SK-N-SH (cell line): ENCODE results near the gene BRD3. TPM values are rescaled to one million over a fixed set of nuclear protein-coding genes. Genes with fewer than 3 reads are reported as not detected.

Experiments
- CTCF ChIA-PET: fragments of 300-600, 350-600 bp; formaldehyde crosslinking; extraction: SDS; loops from one replicate; lab custom pipeline; 2021; lab: Yijun Ruan, JAX
- POLR2A ChIA-PET: fragments of 350-600 bp; sonication (Branson Sonifier 250); formaldehyde crosslinking; extraction: SDS; loops from one replicate; lab custom pipeline; 2020; ENCODE audit warnings: antibody characterized with exemption, inconsistent platforms; lab: Yijun Ruan, JAX
- DNase-seq: peaks from one replicate; pipeline ENCODE4 v3.0.0; 2012
- H2AFZ ChIP-seq: fragments of 200-600 bp; sonication (generic); 2 replicates; pipeline ENCODE4 v1.8.1; 2016; ENCODE audit warnings: antibody characterized with exemption, mild to moderate bottlenecking, low read depth
- H3F3A ChIP-seq: fragments of 200-600 bp; sonication (generic); replicated peaks from 2 replicates; pipeline ENCODE3; 2016; ENCODE audit warnings: antibody characterized with exemption, mild to moderate bottlenecking; ENCODE audit not compliant: insufficient read depth
- H3K27ac ChIP-seq, 2 experiments: fragments of 200-500 bp in 1 of 2; fragments of 200-600 bp in 1 of 2; sonication (Bioruptor generic) in 1 of 2; sonication (generic), shearing (Covaris generic) in 1 of 2; 2 replicates each; pipeline versions ENCODE4 v1.5.1 to v1.6.1; 2014 to 2016; ENCODE audit warnings: low read depth in 2 of 2, inconsistent platforms in 1 of 2, low read length in 1 of 2, mild to moderate bottlenecking in 1 of 2, mixed read lengths in 1 of 2
- H3K27me3 ChIP-seq: fragments of 200-600 bp; sonication (generic), shearing (Covaris generic); 2 replicates; pipeline ENCODE4 v1.6.1; 2016; ENCODE audit warnings: mixed run types; ENCODE audit not compliant: insufficient read depth
- H3K36me3 ChIP-seq, 2 experiments: fragments of 200-500 bp in 1 of 2; fragments of 200-600 bp in 1 of 2; sonication (Bioruptor generic) in 1 of 2; sonication (generic) in 1 of 2; replicated peaks in 1 of 2; 2 replicates each; pipeline versions ENCODE3 to v1.5.1; 2014 to 2016; ENCODE audit warnings: low read length in 1 of 2, mild to moderate bottlenecking in 1 of 2; ENCODE audit not compliant: insufficient read depth in 2 of 2, control insufficient read depth in 1 of 2
- H3K4me1 ChIP-seq, 2 experiments: fragments of 200-500 bp in 1 of 2; fragments of 200-600 bp in 1 of 2; sonication (Bioruptor generic) in 1 of 2; sonication (generic), shearing (Covaris generic) in 1 of 2; 2 replicates each; pipeline versions ENCODE4 v1.5.1 to v1.6.1; 2014 to 2016; ENCODE audit warnings: low read depth in 1 of 2, low read length in 1 of 2, mixed run types in 1 of 2; ENCODE audit not compliant: insufficient read depth in 2 of 2, control insufficient read depth in 1 of 2
- H3K4me2 ChIP-seq: fragments of 200-600 bp; sonication (generic), shearing (Covaris generic); 2 replicates; pipeline ENCODE4 v1.6.1; 2017; ENCODE audit warnings: mixed run types
- H3K4me3 ChIP-seq, 2 experiments: fragments of 200-500 bp in 1 of 2; fragments of 200-600 bp in 1 of 2; sonication (Bioruptor generic) in 1 of 2; sonication (generic), shearing (Covaris generic) in 1 of 2; 2 replicates each; pipeline versions ENCODE4 v1.5.1 to v1.8.1; 2014 to 2016; ENCODE audit warnings: low read depth in 2 of 2, inconsistent platforms in 1 of 2, low read length in 1 of 2, mild to moderate bottlenecking in 1 of 2, mixed read lengths in 1 of 2, moderate library complexity in 1 of 2
- H3K79me2 ChIP-seq: fragments of 200-600 bp; sonication (generic); 2 replicates; pipeline ENCODE4 v1.8.1; 2017; ENCODE audit warnings: mild to moderate bottlenecking; ENCODE audit not compliant: insufficient read depth
- H3K9ac ChIP-seq: fragments of 200-600 bp; sonication (generic); 2 replicates; pipeline ENCODE4 v1.6.1; 2017; ENCODE audit warnings: mixed run types
- H3K9me2 ChIP-seq: fragments of 200-600 bp; sonication (generic); 2 replicates; pipeline ENCODE4 v1.6.1; 2017; ENCODE audit warnings: mixed run types
- H3K9me3 ChIP-seq: fragments of 200-600 bp; sonication (generic); 2 replicates; pipeline ENCODE4 v1.6.1; 2017; ENCODE audit warnings: mixed run types, mild to moderate bottlenecking, moderate library complexity
- H4K20me1 ChIP-seq: fragments of 200-600 bp; sonication (generic); 2 replicates; pipeline ENCODE4 v1.6.1; 2017; ENCODE audit warnings: mild to moderate bottlenecking, mixed run types; ENCODE audit not compliant: insufficient read depth
- CHD2 ChIP-seq: fragments of 150-350 bp; IDR thresholded peaks from 2 replicates; pipeline ENCODE4 v1.6.1; 2018; ENCODE audit warnings: low read length; ENCODE audit not compliant: partially characterized antibody
- ELF1 ChIP-seq: IDR thresholded peaks from 2 replicates; pipeline ENCODE4 v1.4.0; 2012
- EP300 ChIP-seq, 2 experiments: IDR thresholded peaks; 2 replicates each; pipeline versions ENCODE4 v1.4.0 to v1.6.1; 2012; ENCODE audit warnings: borderline replicate concordance in 1 of 2, low read depth in 1 of 2, low read length in 1 of 2
- GABPA ChIP-seq: IDR thresholded peaks from 2 replicates; pipeline ENCODE4 v1.4.0; 2012; ENCODE audit warnings: low read depth, mild to moderate bottlenecking
- GATA2 ChIP-seq: sonication (generic); formaldehyde crosslinking; IDR thresholded peaks from 2 replicates; pipeline ENCODE4 v1.5.0; 2020; ENCODE audit warnings: mild to moderate bottlenecking, missing genetic modification reagents
- IRF3 ChIP-seq: fragments of 150-350 bp; IDR thresholded peaks from 2 replicates; pipeline ENCODE4 v1.6.1; 2016; ENCODE audit warnings: mild to moderate bottlenecking, low read depth, low read length
- MAX ChIP-seq: IDR thresholded peaks from 2 replicates; pipeline ENCODE4 v1.4.0; 2012; ENCODE audit warnings: low read depth
- MXI1 ChIP-seq: IDR thresholded peaks from 2 replicates; pipeline ENCODE4 v1.6.1; 2012; ENCODE audit warnings: mild to moderate bottlenecking, low read depth, low read length, improper control_type of control experiment
- REST ChIP-seq: IDR thresholded peaks from 2 replicates; pipeline ENCODE4 v1.6.1; 2012; ENCODE audit warnings: mild to moderate bottlenecking, low read depth, low read length, moderate library complexity
- SMC3 ChIP-seq: IDR thresholded peaks from 2 replicates; pipeline ENCODE4 v1.6.1; 2012; ENCODE audit warnings: low read depth, low read length, improper control_type of control experiment
- WGBS: methylation state at CpG from one replicate; pipeline ENCODE4 v1.1.6; 2017; ENCODE audit warnings: low lambda C conversion rate; 5-methylcytosine and 5-hydroxymethylcytosine counted together
- polyA plus RNA-seq, 3 experiments: library from polyadenylated mRNA; depleted of rRNA; stranded (reverse); fragments of >200 nt; gene quantifications; 2 replicates each; pipeline ENCODE4 v1.2.3, GENCODE V29; 2012

Gene BRD3
- polyA plus RNA-seq, 1 of the 3 experiments (the other 2 are of a cell fraction) = 11.4 TPM

GRCh38 chr9:134029248-134030226, 38.3 kb downstream of the BRD3 start:
- Histone ChIP-seq H3K79me2 (peaks cover 6% of the 10 kb centered on the region; the same call in 1 of the 2 replicates), H3F3A (peaks cover 18% of the 10 kb centered on the region), H4K20me1 (no peaks in the 10 kb centered on the region), H3K27ac (no peak overlapping the region; a peak in 1 of 4 replicates), H3K9ac (no peak overlapping the region), H3K36me3 (peaks cover 12 to 62% of the 10 kb centered on the region in 2 experiments), H3K9me3 (no peaks in the 10 kb centered on the region), H3K27me3 (no peaks in the 10 kb centered on the region), H3K4me1 (peaks cover 0 to 12% of the 10 kb centered on the region in 2 experiments; a peak in 1 of 4 replicates), H3K4me2 (no peak overlapping the region), H3K4me3 (no peak overlapping the region), H2AFZ (no peak overlapping the region), H3K9me2 (no peaks in the 10 kb centered on the region)
- POLR2A ChIA-PET = no interaction called here
- TF ChIP-seq EP300 (IDR thresholded peaks at IDR 0.05; ENCODE audit: borderline replicate concordance in 1 of 2, low read depth in 1 of 2, low read length in 1 of 2) (no peak), GABPA (no peak), CHD2 (no peak), GATA2 (CRISPR knock-in tag) (no peak), MAX (no peak), MXI1 (no peak), IRF3 (no peak)
- WGBS = 94% methylated on average over 12 of the region's 21 CpGs
- peak; percentile 8 for DNase-seq
- CTCF ChIA-PET = interaction anchor here (1.0 to 2.1 kb wide), 3 partner anchors 35 to 36 kb away, joined by 3 to 4 read pairs (median 4); no protein-coding TSS in a partner anchor

DNA sequence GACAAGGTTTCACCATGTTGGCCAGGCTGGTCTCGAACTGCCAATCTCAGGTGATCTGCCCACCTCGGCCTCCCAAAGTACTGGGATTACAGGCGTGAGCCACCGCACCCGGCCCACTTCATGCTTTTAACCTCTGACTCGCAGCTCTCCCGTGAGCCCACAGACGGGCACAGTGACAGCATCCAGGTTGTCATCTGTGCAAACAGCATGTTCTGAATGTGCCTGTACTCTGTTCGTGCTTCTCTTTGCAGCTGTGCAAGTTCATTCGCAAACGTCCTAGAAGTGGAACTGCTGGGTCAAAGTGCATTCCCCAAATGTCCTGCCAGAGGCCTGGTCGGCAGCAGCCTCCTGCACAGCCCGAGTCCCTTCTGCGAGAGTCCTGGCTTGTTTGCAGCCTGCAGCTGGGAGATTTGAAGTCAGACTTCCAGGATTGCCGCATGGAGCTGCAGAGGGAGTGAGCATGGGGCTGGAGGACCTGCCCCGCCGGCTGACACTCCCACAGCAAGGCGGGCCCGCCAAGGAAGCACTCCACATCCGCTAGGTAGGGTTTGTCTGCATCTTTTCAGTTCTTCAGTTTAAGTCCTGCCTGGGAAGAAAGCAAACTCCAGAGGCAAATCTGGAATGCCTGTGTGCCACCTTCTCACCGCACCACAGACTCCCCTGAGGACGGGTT, 39.1 kb downstream of the BRD3 start:
- TF ChIP-seq GABPA = no peak
- TF ChIP-seq ELF1 = no peak
- TF ChIP-seq SMC3 = no peak
- no peak for TF ChIP-seq REST
- no peaks in the 10 kb centered on the region for H3K9me3 ChIP-seq
- POLR2A ChIA-PET = no interaction called here
- 94% methylated on average over 16 of the region's 22 CpGs for WGBS
- peaks cover 0 to 12% of the 10 kb centered on the region in 2 experiments; a peak in 1 of 4 replicates for H3K4me1 ChIP-seq
- H2AFZ ChIP-seq = no peak overlapping the region
- CTCF ChIA-PET = interaction anchor here (1.2 to 2.1 kb wide), 2 partner anchors 36 to 37 kb away, joined by 3 to 4 read pairs; no protein-coding TSS in a partner anchor
- H3K27me3 ChIP-seq = no peaks in the 10 kb centered on the region
- peaks cover 6% of the 10 kb centered on the region; the same call in 1 of the 2 replicates for H3K79me2 ChIP-seq
- peaks cover 12 to 54% of the 10 kb centered on the region in 2 experiments for H3K36me3 ChIP-seq
- peaks cover 18% of the 10 kb centered on the region for H3F3A ChIP-seq
- H3K9ac ChIP-seq = no peak overlapping the region
- H3K4me3 ChIP-seq = no peak overlapping the region
- no peak overlapping the region; a peak in 1 of 4 replicates for H3K27ac ChIP-seq
- H4K20me1 ChIP-seq = no peaks in the 10 kb centered on the region
- H3K4me2 ChIP-seq = no peak overlapping the region
- no peak for DNase-seq
- H3K9me2 ChIP-seq = no peaks in the 10 kb centered on the region
